Fibroblast of upper back skin (primary cell): ENCODE data around the gene THOP1.

Experiments
- DNase-seq: peaks from one replicate; pipeline ENCODE4 v3.0.0-alpha.2; 2013

THOP1 gene

DNA sequence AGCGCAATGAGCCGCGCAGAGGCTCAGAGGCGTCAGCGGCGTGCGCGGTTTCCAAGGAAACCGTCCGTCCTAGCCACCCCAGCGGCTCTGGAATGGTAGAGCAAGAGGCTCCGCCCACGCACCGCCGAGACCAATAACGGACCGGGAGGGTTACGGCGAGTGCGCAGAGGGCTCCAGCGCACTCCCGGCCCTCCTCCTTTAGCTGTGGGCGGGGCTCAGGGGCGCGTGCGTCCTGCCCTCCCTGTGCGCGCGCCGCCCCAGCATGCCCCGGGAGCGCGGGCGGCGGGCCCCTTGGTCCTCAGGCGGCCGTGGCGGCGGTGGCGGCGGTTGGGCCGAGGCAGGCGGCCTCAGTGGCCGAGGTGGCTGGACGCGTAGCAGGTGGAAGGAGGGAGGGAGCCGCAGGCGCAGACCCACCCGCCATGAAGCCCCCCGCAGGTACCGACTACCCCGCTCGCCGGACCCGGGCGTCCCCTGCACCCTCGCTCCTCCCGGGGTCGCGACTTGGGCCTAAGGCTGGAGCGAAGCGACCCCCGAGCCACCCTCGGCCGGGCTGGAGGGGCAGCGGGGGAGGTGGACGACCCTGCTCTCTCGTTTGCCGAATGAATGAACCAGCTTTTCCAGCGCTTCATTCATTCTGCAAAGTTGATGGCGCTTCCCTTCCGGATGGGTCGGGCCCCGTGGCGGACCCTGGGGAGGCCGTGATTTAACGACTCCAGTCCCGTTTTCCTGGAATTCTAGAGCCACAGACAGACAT, at the start of gene THOP1:
THOP1 (plus strand) TSS at position 260 of the 754 bp plus-strand sequence; CDS start at position 420, 160 bp downstream.
- peak; percentile 99 for DNase-seq

DNA sequence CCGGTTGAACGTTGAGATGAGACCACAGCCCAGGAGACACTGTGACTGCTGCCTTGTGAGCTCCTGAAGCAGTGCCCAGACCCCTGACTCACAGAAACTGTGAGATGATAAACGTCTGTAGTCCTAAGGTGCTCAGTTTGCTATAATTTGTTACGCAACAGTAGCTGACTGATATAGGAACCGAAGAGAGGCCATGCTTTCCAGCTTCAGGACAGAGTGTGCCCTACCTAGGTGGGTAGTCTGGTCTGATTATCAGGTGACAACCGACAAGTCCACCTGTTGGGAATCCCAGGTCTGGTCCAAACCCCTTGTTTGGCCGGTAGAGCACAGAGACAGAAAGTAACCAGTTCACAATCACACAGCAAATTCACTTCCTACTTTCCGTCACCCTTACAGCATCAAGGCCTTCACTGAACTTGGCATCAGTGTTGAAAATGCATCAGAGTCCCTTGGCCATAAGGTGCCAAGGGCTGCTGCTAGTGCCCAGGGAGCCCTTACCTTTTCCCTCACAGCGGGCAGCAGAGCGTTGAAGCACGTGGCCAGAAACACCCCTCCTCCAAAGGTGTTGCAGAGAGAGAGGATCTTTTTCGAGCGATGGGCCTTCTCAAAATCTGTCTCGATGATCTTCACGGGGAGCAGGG, 48.6 kb upstream of the THOP1 start:
- DNase-seq: no peak

DNA sequence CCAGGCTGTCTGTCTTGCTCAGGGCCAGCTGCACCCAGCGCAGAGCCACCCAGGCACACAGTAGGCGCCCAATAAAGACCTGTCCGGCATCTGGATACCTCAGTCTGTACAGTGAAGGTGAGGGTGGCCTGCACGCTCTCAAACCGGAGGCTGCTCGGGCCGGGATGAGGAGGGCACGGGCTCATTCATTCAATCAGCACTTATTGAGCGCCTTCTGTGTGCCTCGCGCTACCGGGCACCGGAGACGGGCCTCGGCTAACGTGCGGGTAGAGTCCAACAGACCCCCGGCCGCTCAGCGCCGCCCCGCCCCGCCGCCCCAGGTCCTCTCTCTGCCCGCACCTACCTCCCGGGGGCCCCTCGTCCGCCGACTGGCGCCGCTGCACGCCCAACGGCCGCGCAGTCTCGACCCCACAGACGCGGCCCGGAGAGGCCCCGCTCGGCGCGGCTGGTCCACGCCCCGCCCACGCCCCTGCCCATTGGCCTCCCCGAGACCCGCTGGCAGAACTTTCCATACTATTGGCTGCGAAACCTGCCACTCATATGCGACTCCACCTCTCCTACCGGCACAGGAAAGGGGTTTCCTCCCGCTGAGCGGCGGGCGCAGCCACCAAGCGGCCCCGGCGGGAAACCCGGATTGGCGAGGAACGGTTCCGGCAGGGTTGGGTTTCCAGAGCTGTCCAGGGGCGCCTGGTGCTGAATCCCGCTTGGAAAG, 45.5 kb upstream of the THOP1 start, which contains the start of gene SLC39A3:
SLC39A3 (minus strand) TSS at position 416 of the 712 bp plus-strand sequence. CDS start 2,760 bp downstream, outside the sequence.
- peak; percentile 99 for DNase-seq

DNA sequence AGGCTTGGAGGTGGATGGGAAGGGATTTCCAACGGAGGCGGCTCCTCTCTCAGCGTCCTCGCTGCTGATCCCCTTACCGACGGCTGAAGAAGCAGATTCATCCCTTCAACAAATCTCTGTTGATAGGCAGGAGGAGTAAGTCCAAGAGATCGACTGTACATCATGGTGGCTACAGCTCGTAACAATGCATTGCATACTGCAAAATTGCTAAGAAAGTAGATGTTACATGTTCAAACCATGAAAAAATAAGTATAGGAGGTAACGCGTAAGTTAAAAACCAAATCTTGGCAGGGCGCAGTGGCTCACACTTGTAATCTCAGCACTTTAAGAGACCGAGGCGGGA, 45.0 kb upstream of the THOP1 start:
- no peak for DNase-seq

DNA sequence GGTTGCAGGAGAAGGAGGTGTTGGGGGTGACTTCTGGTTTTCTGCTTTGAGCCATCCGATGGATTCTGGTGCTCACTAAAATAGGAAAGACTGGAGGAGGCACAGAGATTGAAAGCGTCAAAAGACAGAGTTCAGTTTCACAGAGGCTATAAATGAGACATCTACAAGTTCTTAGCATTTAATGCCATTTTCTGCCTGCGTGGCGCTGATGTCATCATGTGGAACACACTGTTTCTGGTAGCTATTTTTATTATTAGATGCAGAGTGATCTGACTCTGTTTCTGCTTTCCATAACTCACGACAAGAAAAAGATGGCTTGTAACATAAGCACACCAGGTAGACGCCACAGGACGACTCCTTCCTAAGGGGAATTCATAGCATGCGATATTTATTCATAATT, 42.2 kb upstream of the THOP1 start:
- DNase-seq: no peak

DNA sequence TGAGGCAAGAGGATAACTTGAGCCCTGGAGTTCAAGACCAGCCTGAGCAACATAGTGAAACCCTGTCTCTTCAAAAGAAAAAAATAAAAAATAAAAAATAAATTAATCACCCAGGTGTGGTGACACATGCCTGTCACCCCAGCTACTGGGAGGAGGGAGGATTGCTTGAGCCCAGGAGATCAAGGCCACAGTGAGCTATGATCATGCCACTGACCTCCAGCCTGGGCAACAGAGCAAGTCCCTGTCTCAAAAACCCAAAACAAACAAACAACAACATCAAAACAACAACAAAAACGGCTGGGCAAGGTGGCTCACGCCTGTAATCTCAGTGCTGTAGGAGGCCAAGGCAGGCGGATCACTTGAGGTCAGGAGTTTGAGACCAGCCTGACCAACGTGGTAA, 41.2 kb upstream of the THOP1 start:
- DNase-seq: no peak

DNA sequence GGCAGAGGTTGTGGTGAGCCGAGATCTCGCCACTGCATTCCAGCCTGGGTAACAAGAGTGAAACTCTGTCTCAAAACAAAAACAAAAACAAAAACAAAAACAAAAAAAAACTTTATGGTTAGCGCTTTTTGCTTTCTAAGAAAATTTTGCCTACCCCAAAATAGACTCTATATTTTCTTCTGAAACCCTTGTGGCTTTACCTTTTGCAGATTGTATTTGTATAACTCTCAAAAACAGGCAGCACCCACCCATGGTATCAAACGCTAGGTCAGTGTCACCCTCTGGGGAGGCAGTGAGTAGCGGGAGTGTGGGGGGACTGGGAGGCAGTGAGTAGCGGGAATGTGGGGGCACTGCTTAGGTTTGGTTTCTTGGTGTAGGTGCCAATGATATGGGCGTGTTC, 38.0 kb upstream of the THOP1 start:
- no peak for DNase-seq

DNA sequence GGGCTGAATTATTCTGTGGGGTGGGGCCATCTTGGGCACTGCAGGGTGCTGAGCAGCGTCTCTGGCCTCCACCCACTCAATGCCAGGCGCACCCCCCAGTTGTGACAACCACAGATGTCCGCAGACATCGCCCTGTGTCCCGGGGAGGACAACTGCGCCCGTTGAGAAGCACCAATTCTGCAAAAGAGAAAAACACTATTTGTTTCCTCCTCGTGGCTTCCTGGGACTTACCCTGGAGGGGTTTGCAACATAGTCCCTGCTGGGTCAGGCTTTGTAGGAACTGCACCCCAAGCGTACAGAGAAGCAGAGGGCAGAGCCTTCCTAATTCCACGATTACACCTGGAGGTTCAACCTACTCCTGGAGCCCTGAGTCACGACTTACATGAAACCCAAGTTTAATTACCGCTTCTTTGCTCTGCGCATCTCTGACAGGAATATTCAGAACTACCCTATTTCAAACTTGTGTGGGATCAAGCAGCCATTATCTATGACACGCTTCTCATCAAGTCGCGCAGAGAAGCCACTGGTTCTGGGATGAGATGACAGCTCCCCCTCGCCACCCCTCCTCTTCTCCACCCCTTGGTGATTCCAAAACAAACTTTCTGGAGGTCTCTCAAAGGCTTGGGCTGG, 34.4 kb upstream of the THOP1 start:
- DNase-seq: no peak

DNA sequence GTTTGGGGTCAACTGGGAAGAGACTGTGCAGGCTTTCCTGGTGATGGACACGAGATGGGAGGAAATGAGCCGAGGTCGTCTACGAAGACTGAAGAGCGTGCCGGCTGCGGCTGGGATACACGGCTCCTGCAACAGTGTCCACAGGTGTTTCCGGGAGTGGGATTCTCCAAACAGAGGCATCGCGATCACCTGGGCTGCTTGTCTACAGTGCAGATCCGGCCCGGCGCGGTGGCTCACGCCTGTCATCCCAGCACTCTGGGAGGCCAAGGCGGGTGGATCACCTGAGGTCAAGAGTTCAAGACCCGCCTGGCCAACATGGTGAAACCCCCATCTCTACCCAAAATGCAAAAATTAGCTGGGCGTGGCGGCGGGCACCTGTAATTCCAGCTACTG, 33.9 kb upstream of the THOP1 start:
- DNase-seq: no peak

DNA sequence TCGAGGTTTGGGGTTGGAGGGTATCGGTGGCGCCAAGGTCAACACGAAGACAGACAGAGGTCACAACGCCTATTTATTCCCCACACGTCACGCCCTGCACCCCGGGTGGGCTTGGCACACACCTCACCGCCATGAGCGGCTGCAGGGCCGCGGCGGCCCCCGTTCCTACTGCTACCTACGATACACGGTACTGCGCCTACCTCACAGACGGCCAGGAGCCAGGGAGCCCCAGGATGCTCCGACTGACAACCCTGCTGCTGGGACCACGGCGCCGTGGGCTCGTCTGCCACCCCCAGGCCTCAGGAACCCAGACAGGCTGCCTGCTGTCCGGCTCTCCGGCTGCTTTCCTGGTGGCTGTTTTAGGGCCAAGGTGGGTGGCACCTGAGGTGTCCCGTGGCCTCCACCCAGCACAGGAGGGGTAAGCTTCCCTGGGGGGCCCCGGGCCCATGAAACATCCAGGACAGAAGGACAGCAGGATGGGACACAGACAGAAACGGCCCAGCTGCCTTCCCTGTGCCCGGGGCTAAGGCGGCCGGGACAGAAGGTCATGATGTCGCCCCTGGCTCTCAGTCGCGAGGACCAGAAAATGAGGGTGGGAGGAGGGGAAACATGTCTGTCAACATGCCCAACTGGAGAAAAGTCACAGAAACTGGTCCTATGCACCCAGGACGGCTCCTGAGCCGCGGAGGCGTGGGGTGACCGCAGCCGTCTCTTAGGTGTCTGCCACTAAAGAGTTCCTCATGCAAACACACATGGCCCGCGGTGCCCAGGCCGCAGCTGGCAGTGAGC, 30.4 kb upstream of the THOP1 start:
- no peak for DNase-seq

DNA sequence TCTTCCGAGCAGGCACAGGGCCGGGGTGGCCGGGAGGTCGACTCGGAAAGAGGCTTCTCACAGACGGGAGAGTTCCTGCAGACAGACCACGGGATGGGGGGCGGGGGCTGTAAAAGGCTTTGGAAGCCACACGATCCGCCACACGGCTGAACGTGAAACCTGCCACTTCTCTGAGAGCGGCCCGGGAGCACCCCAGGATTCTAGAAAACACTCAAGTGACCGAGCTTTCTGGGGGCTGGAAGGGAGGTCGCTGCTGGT, 29.9 kb upstream of the THOP1 start:
- no peak for DNase-seq

DNA sequence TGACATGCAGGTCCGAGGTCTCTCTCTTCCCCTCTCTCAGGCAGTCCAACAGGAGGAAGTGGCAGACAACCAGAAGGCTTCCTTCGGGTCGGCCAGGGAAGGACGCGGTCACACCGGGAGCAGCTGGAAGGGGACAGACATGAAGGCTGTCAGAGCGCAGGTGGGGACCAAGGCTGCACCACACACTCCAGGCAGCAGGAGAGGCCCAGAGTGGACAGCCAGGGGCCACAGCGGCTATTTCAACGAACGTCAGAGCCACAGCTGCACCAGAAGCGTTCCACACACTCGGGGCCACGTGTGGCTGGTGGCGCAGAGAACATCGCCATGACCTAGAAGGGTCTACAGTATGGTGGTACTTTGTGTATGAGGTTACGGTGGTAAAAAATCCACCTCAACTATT, 29.5 kb upstream of the THOP1 start:
- DNase-seq: no peak

DNA sequence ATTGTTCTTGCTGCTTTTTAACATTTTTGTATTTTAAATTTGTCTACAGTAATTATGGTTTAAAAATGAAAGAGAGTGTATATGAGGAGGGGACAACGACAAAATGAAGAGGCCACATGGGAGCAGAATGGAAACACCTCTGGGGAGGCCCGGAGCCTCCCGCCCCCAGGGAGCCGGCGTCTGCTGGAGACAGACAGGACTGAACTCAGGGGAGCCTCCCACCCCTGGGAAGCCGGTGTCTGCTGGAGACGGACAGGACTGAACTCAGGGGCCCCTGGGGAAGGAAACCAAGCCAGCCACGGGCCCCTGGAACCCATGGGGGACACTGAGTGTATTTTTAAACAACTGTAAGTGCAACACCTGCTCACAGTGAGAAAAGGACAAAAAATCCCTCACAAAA, 28.8 kb upstream of the THOP1 start:
- no peak for DNase-seq

DNA sequence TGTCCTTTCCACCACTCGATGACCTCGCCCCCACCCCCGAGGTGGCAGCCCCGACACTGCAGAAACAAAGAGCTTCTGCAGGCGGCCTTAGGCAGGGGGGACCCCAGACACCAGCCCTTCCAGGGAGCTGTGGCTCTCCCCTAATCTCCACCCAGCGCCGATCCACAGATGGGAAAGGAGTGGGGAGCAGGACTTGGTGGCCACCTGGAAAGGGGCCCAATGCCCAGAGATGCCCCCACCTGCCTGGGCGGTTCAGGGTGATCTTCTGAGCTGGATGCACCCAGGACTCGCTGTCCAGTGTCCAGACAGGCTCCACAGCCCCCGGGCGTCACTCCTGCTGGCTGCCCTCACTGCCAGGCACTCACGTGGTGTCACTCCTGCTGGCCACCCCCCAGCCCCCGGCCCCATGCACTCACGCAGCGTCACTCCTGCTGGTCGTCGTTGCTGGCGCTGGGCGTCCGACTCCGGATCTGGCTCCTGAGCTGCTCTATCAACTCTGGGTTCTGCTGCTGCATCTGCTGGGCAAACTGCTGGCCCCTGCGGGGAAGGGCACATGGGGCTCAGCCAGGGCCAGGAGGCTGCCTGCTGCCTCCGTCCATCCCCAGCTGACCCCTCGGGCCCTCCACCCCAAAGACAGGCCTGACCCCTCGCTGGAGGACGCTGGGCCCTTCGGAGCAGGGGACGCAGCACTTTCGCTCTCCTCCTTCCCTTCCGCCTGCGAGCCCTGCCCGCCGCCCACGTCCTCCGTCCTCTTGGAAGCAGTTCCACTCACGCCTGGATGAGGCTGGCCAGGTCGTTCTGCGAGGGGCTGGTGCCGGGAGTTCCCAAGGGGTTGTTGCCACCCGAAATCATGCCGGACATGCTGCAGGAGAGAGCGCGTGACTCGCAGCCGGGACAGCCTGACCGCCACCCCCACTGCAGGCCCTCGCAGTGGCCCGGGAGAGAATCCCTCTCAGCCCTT, 28.1 kb upstream of the THOP1 start:
- no peak for DNase-seq

DNA sequence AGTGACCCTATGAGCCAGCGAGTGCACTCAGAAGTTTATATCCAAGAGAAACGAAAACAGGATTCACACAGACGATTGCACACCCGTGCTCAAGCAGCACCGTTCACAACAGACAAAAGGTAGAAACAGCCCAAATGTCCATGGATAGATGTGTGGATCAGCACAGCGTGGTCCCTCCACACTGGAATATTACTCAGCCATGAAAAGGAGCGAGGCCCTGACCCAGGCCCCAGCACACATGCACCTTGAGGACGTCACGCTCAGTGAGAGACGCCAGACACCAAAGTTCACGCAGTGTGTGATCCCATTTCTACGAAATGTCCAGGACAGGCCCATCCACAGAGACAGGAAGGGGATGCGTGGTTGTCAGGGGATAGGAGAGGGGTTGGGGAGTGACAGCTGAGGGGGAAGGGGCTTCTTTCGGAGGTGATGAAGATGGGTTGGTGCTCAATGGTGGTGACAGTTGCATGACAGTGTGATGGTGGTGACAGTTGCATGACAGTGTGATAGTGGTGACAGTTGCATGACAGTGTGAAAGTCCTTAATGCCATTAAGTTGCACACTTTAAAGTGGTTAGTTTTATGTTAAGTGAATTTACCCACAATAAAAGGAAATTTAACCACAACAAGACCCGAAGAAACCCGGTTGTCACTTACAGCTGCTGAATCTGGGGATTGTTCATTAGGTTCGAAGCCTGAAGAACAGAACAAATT, 26.5 kb upstream of the THOP1 start:
- no peak for DNase-seq

DNA sequence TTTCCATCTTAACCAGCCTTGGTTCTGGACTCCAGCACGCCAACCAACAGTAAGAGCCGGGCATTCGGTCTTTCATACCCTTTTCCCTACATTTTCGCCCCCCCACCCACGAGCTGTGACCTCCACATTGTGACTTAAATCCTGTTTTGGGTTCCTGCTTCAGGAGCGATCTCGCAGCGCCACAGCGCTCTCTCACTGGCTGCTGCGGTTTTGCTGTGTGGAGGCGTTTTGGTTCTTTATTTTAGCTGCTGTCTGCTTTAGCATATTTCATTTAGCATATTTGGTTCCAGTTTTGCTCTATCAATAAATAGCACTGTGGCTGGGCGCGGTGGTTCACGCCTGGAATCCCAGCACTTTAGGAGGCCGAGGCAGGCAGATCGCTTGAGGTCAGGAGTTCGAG, 25.9 kb upstream of the THOP1 start:
- DNase-seq: no peak

DNA sequence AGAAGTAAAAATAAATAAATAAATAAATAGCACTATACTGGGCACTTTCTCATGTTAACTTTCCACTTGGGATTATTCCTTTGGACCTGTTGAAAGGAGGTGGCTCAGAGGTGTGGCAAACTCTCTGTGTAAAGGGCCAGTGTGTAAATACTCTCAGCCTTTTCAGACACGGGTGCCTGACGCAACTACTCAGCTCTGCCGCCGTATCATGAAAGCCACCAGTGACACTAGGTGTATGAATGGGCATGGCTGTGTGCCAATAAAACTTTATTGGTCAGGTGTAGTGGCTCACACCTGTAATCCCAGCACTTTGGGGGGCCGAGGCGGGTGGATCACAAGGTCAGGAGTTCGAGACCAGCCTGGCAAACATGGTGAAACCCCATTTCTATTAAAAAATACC, 25.3 kb upstream of the THOP1 start:
- no peak for DNase-seq

DNA sequence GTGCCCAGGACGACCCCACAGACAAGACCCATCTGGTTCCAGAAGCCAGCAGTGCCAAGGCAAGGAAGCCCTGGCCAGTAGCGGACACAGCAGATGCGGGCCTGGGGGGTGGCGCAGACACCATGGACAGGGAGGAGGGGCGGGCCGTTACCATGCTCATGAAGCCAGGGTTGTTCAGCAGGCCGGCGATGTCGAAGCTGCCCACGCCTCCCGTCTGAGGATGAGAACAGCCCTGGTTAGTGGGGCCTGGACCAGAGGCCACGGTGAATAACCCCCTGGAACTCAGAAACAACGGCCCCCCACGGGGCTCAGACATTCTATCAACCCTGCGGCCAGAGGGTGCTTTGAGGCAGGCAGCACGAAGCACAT, 24.0 kb upstream of the THOP1 start:
- no peak for DNase-seq

DNA sequence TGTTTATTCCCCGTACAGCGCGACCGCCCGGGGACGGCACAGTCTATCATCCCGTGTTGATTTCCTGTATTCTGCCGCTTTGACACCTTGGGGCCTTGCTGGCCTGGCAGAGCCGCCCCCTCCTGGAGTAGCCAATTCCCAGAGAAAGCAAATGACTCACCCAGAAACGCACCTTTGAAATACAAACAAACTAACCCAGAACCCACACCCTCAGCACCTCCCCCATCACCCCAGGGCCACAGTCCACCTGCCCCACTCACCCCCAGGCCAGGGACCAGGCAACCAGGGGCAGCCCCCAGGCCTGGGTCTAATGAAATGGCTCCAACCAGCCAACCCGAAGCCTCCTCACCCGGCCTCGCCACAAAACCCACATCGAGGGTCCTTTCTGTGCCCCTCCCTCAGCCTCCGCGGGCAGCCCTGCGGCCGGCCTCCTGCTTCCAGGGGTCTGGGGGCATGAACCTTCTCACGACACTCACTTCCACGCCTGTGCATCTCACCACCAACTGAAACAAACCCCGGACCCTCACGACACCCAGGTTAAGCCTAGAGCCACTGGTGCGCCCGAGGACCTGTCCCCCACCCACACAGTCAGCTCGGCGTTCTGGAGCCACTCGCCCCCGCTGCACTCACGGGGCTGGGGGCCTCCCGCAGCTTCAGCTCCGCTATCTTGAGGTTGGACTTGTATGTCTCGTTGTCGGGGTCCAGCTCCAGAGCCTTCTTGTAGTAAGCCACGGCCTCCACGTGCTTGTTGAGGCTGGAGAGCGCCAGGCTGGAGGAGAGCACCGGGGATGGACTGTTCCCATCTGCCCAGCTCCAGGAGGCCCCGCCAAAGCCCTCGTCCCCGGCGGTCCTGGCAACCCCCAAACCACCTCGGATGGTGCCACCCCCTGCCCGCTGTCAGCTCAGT, 23.2 kb upstream of the THOP1 start:
- no peak for DNase-seq
